K562 (cell line): ENCODE results near the gene E2F2. TPM values are rescaled to one million over a fixed set of nuclear protein-coding genes. Genes with fewer than 3 reads are reported as not detected.

Experiments used
- CBX1 ChIP-seq: sonication (generic); IDR thresholded peaks from 2 replicates; pipeline ENCODE4 v1.6.1; 2016; ENCODE audit warnings: antibody characterized with exemption, low read depth, mild to moderate bottlenecking
- DACH1 ChIP-seq: fragments of 450-650 bp; IDR thresholded peaks from 2 replicates; pipeline ENCODE4 v1.6.1; 2018; ENCODE audit not compliant: partially characterized antibody
- EZH2 ChIP-seq: IDR thresholded peaks from 2 replicates; pipeline ENCODE4 v1.6.1; 2012; ENCODE audit warnings: low read depth, mild to moderate bottlenecking, inconsistent platforms, low read length, borderline replicate concordance
- HNRNPH1 ChIP-seq: fragments of 200-400 bp; formaldehyde crosslinking; optimal IDR thresholded peaks from 2 replicates; pipeline ENCODE3; 2017; ENCODE audit warnings: low read depth, mild to moderate bottlenecking, low read length, moderate library complexity
- KLF10 ChIP-seq: fragments of 250-450 bp; sonication (Bioruptor Pico); IDR thresholded peaks from 2 replicates; pipeline ENCODE4 v1.6.1; 2021; ENCODE audit warnings: matching md5 sums
- PTBP1 ChIP-seq: fragments of 200-400 bp; formaldehyde crosslinking; IDR thresholded peaks from 2 replicates; pipeline ENCODE4 v1.6.1; 2017; ENCODE audit warnings: low read depth, low read length
- RBM17 ChIP-seq: fragments of 200-400 bp; formaldehyde crosslinking; IDR thresholded peaks from 2 replicates; pipeline ENCODE4 v1.6.1; 2017; ENCODE audit warnings: low read depth, mild to moderate bottlenecking, low read length, borderline replicate concordance
- TCF3 ChIP-seq: sonication (generic); formaldehyde crosslinking; IDR thresholded peaks from 2 replicates; pipeline ENCODE4 v1.4.0; 2020; ENCODE audit warnings: mild to moderate bottlenecking, missing genetic modification reagents
- TEAD2 ChIP-seq: fragments of 450-650 bp; IDR thresholded peaks from 2 replicates; pipeline ENCODE4 v1.6.1; 2016; ENCODE audit warnings: missing genetic modification characterization, control low read depth, missing compliant biosample characterization
- TOE1 ChIP-seq, 2 experiments: fragments of 450-650 bp in 1 of 2; sonication (generic) in 1 of 2; formaldehyde crosslinking in 1 of 2; IDR thresholded peaks; 2 replicates each; pipeline versions ENCODE4 v1.7.1 to v1.8.0; 2016 to 2022; ENCODE audit warnings: borderline replicate concordance in 2 of 2, mild to moderate bottlenecking in 2 of 2, antibody characterized with exemption in 1 of 2, inconsistent platforms in 1 of 2, low read depth in 1 of 2, missing genetic modification reagents in 1 of 2, moderate library complexity in 1 of 2
- ZFP1 ChIP-seq: fragments of 450-650 bp; formaldehyde crosslinking; IDR thresholded peaks from 2 replicates; pipeline ENCODE4 v1.4.0; 2020; ENCODE audit warnings: mild to moderate bottlenecking, mixed read lengths
- ZNF184 ChIP-seq: sonication (generic); formaldehyde crosslinking; IDR thresholded peaks from 2 replicates; pipeline ENCODE4 v1.5.0; 2020; ENCODE audit warnings: missing genetic modification reagents
- ZNF23 ChIP-seq: fragments of 250-450 bp; sonication (Bioruptor Pico); IDR thresholded peaks from 2 replicates; pipeline ENCODE4 v1.4.0; 2020; ENCODE audit warnings: mild to moderate bottlenecking
- polyA plus RNA-seq, 8 experiments: library from polyadenylated mRNA; depleted of rRNA in 4 of 8; stranded (reverse) in 5 of 8; unstranded in 3 of 8; fragments of >200 nt; fragmentation: Nextera tagmentation in 2 of 8; fragmentation: Illumina TruSeq in 1 of 8; extraction: Ambion mirVana in 2 of 8; extraction: Trizol in 1 of 8; gene quantifications; 2 replicates each; pipeline versions ENCODE4 v1.2.1 to v1.2.3, GENCODE V29; 2011 to 2014; ENCODE audit warnings: inconsistent platforms in 1 of 8, missing spikeins in 1 of 8
- total RNA-seq, 7 experiments: library from RNA; depleted of rRNA in 6 of 7; stranded (reverse); fragments of >200 nt in 6 of 7; fragmentation: Illumina TruSeq in 2 of 7; extraction: Trizol in 2 of 7; gene quantifications; 2 replicates each; pipeline versions ENCODE4 v1.2.1 to v1.2.3, GENCODE V29; 2011 to 2021; ENCODE audit warnings: low replicate concordance in 1 of 7
- TF ChIP-seq, protein P1 (sequence below): IDR thresholded peaks from 3 replicates; pipeline ENCODE4 v1.6.1; 2011; ENCODE audit warnings: borderline replicate concordance, mild to moderate bottlenecking; ENCODE audit not compliant: insufficient read length, insufficient read depth
- TF ChIP-seq, protein P2 (sequence below): fragments of 250-450 bp; sonication (Bioruptor Pico); IDR thresholded peaks from 2 replicates; pipeline ENCODE4 v1.5.0; 2021; ENCODE audit warnings: mild to moderate bottlenecking, borderline replicate concordance
- TF ChIP-seq, protein P3 (sequence below): fragments of 450-650 bp; formaldehyde crosslinking; IDR thresholded peaks from 2 replicates; pipeline ENCODE4 v1.4.0; 2020; ENCODE audit warnings: mild to moderate bottlenecking, mixed read lengths
- TF ChIP-seq, protein P4 (sequence below), 3 experiments: IDR thresholded peaks in 2 of 3; conservative IDR thresholded peaks in 1 of 3; 2 replicates each; pipeline ENCODE4 v1.5.1; 2011 to 2012; ENCODE audit warnings: low read length in 3 of 3, mild to moderate bottlenecking in 3 of 3, control low read depth in 2 of 3, improper control_type of control experiment in 1 of 3, inconsistent platforms in 1 of 3, low read depth in 1 of 3, mixed read lengths in 1 of 3, moderate library complexity in 1 of 3; ENCODE audit not compliant: insufficient read depth in 2 of 3
- TF ChIP-seq, protein P5 (sequence below): fragments of 250-450 bp; sonication (Bioruptor Pico); IDR thresholded peaks from 2 replicates; pipeline ENCODE4 v1.5.1; 2021; ENCODE audit warnings: mild to moderate bottlenecking

Gene E2F2
- total and polyA plus RNA-seq, 9 of the 15 experiments (the other 6 are each of a cell fraction or from before 2014, with no cell fraction given) = 3.1 to 25.3 (median 11.4) TPM

DNA sequence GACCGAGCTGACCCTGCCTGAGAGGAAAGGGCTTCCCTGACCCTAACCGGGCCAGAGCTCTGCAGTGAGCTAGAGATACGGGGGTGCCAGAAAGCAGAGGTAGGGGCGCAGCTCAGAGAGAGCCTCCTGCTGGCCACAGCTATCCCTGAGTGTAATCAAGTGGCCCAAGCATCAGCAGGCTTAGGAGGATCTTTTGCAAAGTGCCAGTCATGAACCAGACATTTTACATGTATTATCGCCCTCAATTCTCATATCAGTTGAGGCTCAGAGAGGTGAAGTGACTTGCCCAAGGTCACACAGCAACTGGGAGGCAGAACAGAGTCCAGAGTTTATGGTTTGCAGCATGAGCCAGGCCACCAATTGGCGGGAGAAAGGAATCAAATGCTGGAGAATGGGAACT is 35.3 kb upstream of the E2F2 start (continued):
- TF ChIP-seq, protein P1, sequence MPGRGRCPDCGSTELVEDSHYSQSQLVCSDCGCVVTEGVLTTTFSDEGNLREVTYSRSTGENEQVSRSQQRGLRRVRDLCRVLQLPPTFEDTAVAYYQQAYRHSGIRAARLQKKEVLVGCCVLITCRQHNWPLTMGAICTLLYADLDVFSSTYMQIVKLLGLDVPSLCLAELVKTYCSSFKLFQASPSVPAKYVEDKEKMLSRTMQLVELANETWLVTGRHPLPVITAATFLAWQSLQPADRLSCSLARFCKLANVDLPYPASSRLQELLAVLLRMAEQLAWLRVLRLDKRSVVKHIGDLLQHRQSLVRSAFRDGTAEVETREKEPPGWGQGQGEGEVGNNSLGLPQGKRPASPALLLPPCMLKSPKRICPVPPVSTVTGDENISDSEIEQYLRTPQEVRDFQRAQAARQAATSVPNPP = no peak
- TF ChIP-seq TEAD2 (tag) (no peak), ZNF23 (CRISPR knock-in tag) (no peak), CBX1 (peak; percentile 53; the same call in 1 of the 2 replicates), TCF3 (CRISPR knock-in tag) (no peak), KLF10 (no peak), DACH1 (no peak), TOE1 (IDR thresholded peaks at IDR 0.05; ENCODE audit: borderline replicate concordance) (no peak), TOE1 (CRISPR knock-in tag; IDR thresholded peaks at IDR 0.05; ENCODE audit: borderline replicate concordance, low read depth) (no peak), RBM17 (no peak), PTBP1 (0 out of 2 replicates have a peak, but pooled peaks have one; percentile 43), HNRNPH1 (no peak), ZNF184 (CRISPR knock-in tag) (no peak), EZH2 (no peak), ZFP1 (no peak)
- TF ChIP-seq, protein P2, sequence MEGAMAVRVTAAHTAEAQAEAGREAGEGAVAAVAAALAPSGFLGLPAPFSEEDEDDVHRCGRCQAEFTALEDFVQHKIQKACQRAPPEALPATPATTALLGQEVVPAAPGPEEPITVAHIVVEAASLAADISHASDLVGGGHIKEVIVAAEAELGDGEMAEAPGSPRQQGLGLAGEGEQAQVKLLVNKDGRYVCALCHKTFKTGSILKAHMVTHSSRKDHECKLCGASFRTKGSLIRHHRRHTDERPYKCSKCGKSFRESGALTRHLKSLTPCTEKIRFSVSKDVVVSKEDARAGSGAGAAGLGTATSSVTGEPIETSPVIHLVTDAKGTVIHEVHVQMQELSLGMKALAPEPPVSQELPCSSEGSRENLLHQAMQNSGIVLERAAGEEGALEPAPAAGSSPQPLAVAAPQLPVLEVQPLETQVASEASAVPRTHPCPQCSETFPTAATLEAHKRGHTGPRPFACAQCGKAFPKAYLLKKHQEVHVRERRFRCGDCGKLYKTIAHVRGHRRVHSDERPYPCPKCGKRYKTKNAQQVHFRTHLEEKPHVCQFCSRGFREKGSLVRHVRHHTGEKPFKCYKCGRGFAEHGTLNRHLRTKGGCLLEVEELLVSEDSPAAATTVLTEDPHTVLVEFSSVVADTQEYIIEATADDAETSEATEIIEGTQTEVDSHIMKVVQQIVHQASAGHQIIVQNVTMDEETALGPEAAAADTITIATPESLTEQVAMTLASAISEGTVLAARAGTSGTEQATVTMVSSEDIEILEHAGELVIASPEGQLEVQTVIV (CRISPR knock-in tag) = no peak
- TF ChIP-seq, protein P3, sequence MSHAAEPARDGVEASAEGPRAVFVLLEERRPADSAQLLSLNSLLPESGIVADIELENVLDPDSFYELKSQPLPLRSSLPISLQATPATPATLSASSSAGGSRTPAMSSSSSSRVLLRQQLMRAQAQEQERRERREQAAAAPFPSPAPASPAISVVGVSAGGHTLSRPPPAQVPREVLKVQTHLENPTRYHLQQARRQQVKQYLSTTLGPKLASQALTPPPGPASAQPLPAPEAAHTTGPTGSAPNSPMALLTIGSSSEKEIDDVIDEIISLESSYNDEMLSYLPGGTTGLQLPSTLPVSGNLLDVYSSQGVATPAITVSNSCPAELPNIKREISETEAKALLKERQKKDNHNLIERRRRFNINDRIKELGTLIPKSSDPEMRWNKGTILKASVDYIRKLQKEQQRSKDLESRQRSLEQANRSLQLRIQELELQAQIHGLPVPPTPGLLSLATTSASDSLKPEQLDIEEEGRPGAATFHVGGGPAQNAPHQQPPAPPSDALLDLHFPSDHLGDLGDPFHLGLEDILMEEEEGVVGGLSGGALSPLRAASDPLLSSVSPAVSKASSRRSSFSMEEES (CRISPR knock-in tag) = no peak
- TF ChIP-seq, protein P4, sequence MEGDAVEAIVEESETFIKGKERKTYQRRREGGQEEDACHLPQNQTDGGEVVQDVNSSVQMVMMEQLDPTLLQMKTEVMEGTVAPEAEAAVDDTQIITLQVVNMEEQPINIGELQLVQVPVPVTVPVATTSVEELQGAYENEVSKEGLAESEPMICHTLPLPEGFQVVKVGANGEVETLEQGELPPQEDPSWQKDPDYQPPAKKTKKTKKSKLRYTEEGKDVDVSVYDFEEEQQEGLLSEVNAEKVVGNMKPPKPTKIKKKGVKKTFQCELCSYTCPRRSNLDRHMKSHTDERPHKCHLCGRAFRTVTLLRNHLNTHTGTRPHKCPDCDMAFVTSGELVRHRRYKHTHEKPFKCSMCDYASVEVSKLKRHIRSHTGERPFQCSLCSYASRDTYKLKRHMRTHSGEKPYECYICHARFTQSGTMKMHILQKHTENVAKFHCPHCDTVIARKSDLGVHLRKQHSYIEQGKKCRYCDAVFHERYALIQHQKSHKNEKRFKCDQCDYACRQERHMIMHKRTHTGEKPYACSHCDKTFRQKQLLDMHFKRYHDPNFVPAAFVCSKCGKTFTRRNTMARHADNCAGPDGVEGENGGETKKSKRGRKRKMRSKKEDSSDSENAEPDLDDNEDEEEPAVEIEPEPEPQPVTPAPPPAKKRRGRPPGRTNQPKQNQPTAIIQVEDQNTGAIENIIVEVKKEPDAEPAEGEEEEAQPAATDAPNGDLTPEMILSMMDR (IDR thresholded peaks at IDR 0.05 in 2 of 3, conservative IDR thresholded peaks at IDR 0.05 in 1 of 3; ENCODE audit: insufficient read depth in 2 of 3, low read depth in 1 of 3, low read length in 3 of 3) = peak; percentile 29 to 65 (median 43); a peak in 5 of 6 replicates
- TF ChIP-seq, protein P5, sequence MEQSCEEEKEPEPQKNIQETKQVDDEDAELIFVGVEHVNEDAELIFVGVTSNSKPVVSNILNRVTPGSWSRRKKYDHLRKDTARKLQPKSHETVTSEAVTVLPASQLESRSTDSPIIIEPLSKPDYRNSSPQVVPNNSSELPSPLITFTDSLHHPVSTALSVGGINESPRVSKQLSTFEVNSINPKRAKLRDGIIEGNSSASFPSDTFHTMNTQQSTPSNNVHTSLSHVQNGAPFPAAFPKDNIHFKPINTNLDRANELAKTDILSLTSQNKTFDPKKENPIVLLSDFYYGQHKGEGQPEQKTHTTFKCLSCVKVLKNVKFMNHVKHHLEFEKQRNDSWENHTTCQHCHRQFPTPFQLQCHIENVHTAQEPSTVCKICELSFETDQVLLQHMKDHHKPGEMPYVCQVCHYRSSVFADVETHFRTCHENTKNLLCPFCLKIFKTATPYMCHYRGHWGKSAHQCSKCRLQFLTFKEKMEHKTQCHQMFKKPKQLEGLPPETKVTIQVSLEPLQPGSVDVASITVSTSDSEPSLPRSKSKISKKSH = no peak
